Measurements from ENCODE around the gene KRTCAP3. TPM values are rescaled to one million over a fixed set of nuclear protein-coding genes. Genes with fewer than 3 reads are reported as not detected.

Gene KRTCAP3
- total and polyA plus RNA-seq, 9 of the 15 experiments (the other 6 are each of a cell fraction or from before 2014, with no cell fraction given), result 0.24 to 1.4 (median 0.73) TPM

DNA sequence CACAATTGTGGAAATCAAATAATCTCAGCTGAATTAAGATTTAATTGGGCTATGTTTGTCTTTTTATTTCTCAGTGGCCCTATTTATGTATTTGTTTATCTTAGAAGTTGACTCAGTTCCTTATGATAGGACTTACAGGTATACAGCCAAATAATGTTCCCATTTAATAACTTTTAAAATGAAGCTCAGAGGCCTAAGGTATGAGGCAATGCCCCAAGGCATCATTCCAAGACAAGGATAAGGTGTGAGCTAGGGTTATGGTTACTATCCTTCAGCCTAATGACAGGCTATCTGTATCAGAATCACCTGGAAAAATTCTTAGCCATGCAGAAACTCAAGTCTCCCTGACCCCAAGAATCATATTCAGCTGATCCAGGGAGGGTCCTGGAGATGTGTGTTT, 21.2 kb upstream of the KRTCAP3 start (continued):
- TF ChIP-seq, protein P1, sequence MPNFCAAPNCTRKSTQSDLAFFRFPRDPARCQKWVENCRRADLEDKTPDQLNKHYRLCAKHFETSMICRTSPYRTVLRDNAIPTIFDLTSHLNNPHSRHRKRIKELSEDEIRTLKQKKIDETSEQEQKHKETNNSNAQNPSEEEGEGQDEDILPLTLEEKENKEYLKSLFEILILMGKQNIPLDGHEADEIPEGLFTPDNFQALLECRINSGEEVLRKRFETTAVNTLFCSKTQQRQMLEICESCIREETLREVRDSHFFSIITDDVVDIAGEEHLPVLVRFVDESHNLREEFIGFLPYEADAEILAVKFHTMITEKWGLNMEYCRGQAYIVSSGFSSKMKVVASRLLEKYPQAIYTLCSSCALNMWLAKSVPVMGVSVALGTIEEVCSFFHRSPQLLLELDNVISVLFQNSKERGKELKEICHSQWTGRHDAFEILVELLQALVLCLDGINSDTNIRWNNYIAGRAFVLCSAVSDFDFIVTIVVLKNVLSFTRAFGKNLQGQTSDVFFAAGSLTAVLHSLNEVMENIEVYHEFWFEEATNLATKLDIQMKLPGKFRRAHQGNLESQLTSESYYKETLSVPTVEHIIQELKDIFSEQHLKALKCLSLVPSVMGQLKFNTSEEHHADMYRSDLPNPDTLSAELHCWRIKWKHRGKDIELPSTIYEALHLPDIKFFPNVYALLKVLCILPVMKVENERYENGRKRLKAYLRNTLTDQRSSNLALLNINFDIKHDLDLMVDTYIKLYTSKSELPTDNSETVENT (CRISPR knock-in tag; IDR thresholded peaks at IDR 0.05), result no peak
- TF ChIP-seq SREBF2 (CRISPR knock-in tag; IDR thresholded peaks at IDR 0.05), result no peak
- no peak for TF ChIP-seq ZBTB7A (IDR thresholded peaks at IDR 0.05; ENCODE audit: borderline replicate concordance, control insufficient read depth, low read depth, low read length)
- no peak for TF ChIP-seq CREBBP (IDR thresholded peaks at IDR 0.05; ENCODE audit: low read depth, low read length)
- TF ChIP-seq MAFK (IDR thresholded peaks at IDR 0.05; ENCODE audit: low read length), result no peak
- TF ChIP-seq DNMT1 (IDR thresholded peaks at IDR 0.05), result no peak
- no peak for TF ChIP-seq NR3C1 (CRISPR knock-in tag; IDR thresholded peaks at IDR 0.05)
- no peak for TF ChIP-seq ZNF184 (CRISPR knock-in tag; IDR thresholded peaks at IDR 0.05)
- no peak for TF ChIP-seq MAZ (CRISPR knock-in tag; conservative IDR thresholded peaks at IDR 0.05 in 1 of 2, IDR thresholded peaks at IDR 0.05 in 1 of 2)

DNA sequence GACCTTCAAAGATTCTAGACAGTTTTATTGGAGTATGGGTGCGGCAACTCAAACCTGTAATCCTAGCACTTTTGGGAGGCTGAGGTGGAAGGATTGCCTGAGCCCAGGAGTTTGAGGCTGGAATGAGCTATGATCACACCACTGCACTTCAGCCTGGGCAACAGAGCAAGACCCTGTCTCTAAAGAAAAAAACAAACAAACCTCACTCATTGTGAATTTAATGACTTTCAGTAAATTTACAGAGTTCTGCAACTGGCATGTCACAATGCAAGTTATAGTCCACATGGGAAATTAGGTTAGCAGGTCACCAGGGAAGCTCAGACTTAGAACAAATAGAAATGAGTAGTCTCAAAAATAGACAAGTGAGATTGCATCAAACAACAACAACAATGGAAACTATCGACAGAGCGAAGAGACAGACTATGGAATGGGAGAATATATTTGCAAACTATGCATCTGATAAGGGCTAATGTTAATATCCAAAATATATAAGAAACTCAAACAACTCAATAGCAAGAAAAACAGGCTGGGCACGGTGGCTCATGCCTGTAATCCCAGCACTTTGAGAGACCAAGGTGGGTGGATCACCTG, 20.4 kb upstream of the KRTCAP3 start:
- Histone ChIP-seq H3K79me2 (ENCODE audit: control insufficient read depth, insufficient read depth, low read length) (no peaks in the 10 kb centered on the region), H3K4me3 (no peak overlapping the region), H3K27me3 (ENCODE audit: control insufficient read depth in 2 of 2, insufficient read depth in 2 of 2, low read length in 2 of 2) (no peaks in the 10 kb centered on the region), H3K27ac (ENCODE audit: extremely low read depth, low read depth, low read length) (no peak overlapping the region), H3K36me3 (ENCODE audit: control insufficient read depth, insufficient read depth, low read length) (no peaks in the 10 kb centered on the region), H3K9me3 (replicated peaks; ENCODE audit: control insufficient read depth, insufficient read depth, low read depth, low read length) (no peaks in the 10 kb centered on the region), H3K4me2 (ENCODE audit: insufficient read depth, low read length) (no peak overlapping the region), H3K4me1 (replicated peaks in 1 of 2; ENCODE audit: control insufficient read depth in 2 of 2, insufficient read depth in 2 of 2, low read length in 2 of 2) (peaks cover under 1 to 5% of the 10 kb centered on the region in 2 experiments; a peak in 1 of 5 replicates), H4K20me1 (replicated peaks; ENCODE audit: control insufficient read depth, insufficient read depth, low read length) (no peaks in the 10 kb centered on the region), H3K9me1 (ENCODE audit: control insufficient read depth, insufficient read depth, low read length) (no peaks in the 10 kb centered on the region), H2AFZ (ENCODE audit: low read depth, low read length) (no peak overlapping the region), H3K9ac (ENCODE audit: insufficient read depth in 1 of 2, low read depth in 2 of 2, low read length in 2 of 2) (no peak overlapping the region)
- no peak for ATAC-seq
- no peak for DNase-seq (ENCODE audit: extremely low read depth in 1 of 4, low spot score in 3 of 4)
- intact Hi-C loops (cut with micrococcal nuclease) (no loop called here), in situ Hi-C loops (cut with MboI) (no loop called here)
- TF ChIP-seq, protein P2, sequence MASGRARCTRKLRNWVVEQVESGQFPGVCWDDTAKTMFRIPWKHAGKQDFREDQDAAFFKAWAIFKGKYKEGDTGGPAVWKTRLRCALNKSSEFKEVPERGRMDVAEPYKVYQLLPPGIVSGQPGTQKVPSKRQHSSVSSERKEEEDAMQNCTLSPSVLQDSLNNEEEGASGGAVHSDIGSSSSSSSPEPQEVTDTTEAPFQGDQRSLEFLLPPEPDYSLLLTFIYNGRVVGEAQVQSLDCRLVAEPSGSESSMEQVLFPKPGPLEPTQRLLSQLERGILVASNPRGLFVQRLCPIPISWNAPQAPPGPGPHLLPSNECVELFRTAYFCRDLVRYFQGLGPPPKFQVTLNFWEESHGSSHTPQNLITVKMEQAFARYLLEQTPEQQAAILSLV (tag; IDR thresholded peaks at IDR 0.05), result no peak
- TF ChIP-seq ZNF121 (CRISPR knock-in tag; conservative IDR thresholded peaks at IDR 0.05) (peak; percentile 31; the same call in 1 of the 2 replicates), ZNF586 (CRISPR knock-in tag; conservative IDR thresholded peaks at IDR 0.05) (no peak)
- WGBS (ENCODE audit: insufficient coverage, low coverage, missing lambda C conversion rate), result 52% methylated on average over 4 of the region's 4 CpGs
- FAIRE-seq, result no peak
- ChIA-PET POLR2A (interaction anchor here (0.7 to 2.1 kb wide), 3 partner anchors 8 to 31 kb away, joined by 3 to 9 read pairs (median 3); partner anchors contain the start of gene PPM1G), CTCF (ENCODE audit: low intra/inter-chr PET ratio) (no interaction called here)
- BruUV-seq (replicated peaks), result no TSS peak
